Activated T-cell treated with anti-CD3 and anti-CD28 coated beads for 1 hour (primary cell): Measurements from ENCODE around the gene NSD1.

Experiments used
- DNase-seq: peaks from one replicate; pipeline ENCODE4 v3.0.0-alpha.2; 2020; ENCODE audit warnings: low read depth

The NSD1 gene, protein sequence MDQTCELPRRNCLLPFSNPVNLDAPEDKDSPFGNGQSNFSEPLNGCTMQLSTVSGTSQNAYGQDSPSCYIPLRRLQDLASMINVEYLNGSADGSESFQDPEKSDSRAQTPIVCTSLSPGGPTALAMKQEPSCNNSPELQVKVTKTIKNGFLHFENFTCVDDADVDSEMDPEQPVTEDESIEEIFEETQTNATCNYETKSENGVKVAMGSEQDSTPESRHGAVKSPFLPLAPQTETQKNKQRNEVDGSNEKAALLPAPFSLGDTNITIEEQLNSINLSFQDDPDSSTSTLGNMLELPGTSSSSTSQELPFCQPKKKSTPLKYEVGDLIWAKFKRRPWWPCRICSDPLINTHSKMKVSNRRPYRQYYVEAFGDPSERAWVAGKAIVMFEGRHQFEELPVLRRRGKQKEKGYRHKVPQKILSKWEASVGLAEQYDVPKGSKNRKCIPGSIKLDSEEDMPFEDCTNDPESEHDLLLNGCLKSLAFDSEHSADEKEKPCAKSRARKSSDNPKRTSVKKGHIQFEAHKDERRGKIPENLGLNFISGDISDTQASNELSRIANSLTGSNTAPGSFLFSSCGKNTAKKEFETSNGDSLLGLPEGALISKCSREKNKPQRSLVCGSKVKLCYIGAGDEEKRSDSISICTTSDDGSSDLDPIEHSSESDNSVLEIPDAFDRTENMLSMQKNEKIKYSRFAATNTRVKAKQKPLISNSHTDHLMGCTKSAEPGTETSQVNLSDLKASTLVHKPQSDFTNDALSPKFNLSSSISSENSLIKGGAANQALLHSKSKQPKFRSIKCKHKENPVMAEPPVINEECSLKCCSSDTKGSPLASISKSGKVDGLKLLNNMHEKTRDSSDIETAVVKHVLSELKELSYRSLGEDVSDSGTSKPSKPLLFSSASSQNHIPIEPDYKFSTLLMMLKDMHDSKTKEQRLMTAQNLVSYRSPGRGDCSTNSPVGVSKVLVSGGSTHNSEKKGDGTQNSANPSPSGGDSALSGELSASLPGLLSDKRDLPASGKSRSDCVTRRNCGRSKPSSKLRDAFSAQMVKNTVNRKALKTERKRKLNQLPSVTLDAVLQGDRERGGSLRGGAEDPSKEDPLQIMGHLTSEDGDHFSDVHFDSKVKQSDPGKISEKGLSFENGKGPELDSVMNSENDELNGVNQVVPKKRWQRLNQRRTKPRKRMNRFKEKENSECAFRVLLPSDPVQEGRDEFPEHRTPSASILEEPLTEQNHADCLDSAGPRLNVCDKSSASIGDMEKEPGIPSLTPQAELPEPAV (N-terminal part only)

DNA sequence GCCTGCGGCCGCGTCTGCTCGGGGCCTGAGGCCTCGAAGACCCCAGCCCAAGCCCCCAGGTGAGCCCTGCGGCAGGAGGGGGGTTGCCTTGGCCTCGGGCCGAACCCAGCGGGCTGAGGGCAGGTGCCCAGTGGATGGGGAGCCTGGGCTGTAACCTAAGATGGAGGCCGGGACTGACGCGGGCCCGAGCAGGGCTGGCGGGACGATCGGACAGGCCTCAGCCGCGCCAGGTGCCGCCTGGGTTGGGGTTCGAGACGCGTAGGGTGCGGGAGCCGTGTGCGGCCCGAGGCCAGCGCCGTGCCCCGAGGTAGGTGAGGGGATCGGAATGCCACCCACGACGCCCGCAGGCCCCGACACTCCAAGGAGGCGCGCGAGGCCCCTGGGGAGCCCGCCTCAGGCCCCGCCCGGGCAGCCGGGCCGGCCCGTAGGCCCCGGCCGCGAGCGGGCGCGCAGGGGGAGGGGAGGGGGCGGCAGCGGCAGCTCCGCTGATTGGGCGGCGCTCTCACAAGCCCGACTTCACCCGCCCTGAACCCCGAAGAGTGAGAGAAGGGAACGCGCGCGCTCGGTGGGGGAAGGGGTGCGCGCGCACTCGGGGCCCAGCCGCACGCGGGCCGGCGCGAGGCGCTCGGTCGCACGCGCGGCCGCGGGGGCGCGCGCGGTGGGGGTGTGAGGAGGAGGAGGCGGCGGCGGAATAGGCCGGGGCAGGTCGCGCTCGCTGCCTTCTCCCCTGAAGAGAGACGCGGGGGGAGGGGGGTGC is at the start of gene NSD1:
TSS of gene NSD1 (plus strand) at position 678 of the 757 bp plus-strand sequence. CDS start 1,331 bp downstream, outside the sequence.
- peak; percentile 90 for DNase-seq

DNA sequence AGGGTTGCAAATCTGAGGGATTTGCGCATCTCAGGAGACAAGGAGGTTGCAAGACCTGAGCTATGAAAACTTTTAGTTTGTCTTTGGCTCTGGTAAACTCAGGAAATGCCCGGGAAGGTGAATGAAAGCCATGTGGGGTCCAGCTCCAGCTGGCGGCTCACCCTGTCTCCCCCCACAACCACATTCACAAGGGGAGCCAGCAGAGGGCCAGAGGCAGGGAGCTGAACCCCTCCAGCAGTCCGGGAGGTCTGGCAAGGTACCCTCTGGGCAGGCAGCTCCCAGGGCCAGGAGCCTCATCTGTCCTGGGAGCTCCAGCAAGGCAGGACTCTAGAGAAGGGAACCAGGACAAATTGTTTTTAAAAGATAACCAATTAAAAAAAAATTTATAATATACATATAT is 49.4 kb upstream of the NSD1 start:
- DNase-seq = no peak

DNA sequence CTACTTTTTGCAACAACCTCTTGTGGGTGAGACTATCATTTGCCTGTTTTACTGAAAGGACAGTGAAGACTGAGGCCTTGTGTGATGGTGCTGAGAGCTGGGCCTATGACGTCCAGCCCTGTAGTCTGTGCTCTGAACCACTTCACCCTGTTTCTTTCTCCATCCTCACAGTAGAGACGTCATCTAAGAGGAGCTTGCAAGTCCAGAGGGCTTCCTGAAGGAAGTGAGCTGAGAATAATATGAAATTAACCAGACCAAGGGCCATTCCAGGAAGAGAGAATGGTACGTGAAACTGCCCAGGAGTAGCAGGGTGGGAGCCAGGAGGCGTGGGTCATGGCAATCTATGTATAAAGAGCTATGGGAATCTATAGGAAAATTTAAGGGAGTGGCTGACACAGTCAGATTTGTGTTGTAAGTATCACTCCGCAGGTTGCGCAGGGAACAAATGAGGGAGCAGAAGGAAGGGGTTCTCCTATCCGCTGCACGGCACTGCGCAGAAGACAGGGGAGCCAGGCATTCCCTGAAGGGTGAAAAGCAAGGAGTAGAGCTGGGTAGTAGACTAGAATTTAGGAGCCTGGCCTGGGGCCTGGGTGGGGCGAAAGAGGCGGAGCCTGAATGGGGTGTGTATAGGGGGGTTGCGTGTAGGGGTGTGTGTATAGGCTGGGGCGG is 47.5 kb upstream of the NSD1 start:
- no peak for DNase-seq

DNA sequence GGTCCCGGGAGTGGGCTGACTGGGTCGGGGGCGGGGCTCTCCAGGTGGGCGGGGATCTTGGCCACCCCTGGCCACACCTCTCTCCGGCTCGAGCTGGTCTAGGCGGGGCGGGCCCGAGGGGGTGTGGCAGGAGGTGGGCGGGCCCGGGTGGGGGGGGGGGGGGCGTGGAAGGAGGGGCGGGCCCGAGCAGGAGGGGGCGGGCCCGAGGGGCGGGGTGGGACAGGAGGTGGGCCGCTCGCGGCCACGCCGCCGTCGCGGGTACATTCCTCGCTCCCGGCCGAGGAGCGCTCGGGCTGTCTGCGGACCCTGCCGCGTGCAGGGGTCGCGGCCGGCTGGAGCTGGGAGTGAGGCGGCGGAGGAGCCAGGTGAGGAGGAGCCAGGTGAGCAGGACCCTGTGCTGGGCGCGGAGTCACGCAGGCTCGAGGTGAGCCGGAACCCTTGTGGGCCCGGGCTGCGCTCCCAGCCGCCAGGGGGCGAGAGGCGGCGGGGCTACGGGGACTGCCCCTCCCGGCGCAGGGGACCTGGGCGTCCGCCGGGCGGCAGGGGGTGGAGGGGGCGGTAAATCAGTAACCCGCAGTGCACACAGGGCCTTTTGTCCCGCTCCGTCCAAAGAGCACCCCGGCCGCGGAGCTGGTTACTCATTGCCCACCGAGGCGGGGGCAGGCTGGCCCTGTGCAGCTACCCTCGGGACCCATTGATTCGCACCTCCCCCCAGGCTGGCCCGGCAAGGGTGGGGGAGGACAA is 46.7 kb upstream of the NSD1 start, which contains the start of gene FGFR4:
TSS of gene FGFR4 (plus strand) at position 262 of the 744 bp plus-strand sequence. CDS start 2,688 bp downstream, outside the sequence.
- peak; percentile 58 for DNase-seq

DNA sequence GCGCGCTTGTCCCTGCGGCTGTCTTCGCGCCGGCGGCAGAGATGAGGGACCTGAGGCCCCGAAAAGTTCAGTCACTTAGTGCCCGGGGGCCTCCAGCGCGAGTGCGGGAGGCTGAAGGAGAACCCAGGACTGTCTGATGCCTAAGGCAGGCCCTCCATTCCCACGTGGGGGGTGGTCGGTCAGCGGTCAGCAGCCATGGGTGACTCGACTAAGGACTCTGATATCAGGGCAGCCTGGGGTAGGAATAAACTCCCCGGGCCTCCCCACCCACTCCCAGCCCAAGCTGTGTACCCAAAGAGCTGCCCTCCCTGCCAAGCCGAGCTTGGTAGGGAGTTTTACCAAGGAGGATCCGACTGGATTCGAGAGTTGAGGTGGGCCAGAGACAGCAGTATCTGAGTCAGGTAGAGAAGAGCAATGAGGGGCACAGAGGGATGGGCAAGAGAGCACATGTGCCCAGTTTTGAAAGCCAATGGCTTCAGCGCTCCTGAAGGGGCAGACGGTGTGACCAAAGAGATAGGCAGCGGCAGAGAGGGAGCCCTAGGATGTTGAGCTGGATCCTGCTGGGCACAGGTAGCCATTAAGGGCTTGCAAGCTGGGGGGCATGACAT is 46.1 kb upstream of the NSD1 start:
- no peak for DNase-seq

DNA sequence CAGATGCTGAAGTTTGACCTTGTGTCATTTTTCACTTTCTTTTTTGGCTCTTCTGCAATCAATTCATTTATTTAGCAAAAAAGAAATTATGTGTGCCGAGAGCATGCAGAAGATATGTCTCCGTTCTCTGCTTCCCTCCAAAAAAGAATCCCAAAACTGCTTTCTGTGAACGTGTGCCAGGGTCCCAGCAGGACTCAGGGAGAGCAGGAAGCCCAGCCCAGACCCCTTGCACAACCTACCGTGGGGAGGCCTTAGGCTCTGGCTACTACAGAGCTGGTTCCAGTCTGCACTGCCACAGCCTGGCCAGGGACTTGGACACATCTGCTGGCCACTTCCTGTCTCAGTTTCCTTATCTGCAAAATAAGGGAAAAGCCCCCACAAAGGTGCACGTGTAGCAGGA is 44.4 kb upstream of the NSD1 start:
- DNase-seq = no peak

DNA sequence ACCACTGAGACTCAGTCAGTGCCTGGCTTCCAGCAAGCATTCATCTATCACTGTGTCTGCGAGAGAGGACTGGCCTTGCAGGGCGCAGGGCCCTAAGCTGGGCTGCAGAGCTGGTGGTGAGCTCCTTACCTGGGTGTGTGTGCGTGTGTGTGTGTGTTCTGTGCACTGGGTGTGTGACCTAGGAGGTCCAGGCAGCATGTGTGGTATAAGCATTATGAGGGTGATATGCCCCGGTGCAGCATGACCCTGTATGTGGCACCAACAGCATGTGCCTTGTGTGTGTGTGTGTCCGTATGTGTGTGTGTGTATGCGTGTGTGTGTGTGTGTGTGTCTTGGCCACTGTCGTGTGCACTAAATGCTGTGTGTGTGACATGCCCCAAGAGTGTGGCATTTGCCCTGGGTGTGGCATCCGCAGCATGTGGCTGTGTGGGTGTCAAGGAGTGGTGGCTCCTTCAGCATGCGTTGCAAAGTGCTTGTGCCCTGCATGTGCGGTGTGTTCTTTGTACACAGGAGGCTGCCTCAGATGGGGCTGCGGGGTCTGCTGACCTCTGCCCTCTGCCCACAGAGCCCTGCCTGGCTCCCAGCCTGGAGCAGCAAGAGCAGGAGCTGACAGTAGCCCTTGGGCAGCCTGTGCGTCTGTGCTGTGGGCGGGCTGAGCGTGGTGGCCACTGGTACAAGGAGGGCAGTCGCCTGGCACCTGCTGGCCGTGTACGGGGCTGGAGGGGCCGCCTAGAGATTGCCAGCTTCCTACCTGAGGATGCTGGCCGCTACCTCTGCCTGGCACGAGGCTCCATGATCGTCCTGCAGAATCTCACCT is 43.5 kb upstream of the NSD1 start:
- DNase-seq = no peak

DNA sequence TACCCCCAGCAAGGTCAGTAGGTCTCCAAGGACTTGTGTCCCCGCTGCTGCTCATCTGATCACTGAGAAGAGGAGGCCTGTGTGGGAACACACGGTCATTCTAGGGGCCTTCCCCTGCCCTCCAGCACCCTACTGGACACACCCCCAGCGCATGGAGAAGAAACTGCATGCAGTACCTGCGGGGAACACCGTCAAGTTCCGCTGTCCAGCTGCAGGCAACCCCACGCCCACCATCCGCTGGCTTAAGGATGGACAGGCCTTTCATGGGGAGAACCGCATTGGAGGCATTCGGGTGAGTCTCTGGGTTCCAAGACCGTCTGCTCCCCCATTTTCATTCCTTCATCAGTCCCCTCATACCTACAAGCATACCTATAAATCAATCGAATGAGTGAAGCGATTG is 42.8 kb upstream of the NSD1 start:
- DNase-seq = no peak

DNA sequence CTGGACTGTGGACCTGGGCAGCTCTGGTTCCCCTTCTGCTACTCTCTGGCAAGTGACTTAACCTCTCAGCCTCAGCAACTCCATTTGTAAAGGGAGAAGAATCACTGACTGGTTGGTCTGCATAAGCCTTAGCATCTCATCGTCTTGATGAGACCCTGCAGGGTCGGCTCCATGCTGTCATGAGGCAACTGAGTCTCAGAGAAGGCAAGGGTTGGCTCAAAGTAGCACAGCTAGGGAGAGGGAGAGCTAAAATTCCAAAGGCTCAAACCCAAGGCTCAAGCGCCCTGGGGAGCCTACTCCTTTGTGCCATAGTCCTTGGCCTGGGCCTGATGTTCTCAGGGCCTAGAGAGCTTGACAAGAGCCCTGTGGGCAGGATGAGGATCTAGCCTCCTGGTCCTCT is 42.3 kb upstream of the NSD1 start:
- DNase-seq = no peak

DNA sequence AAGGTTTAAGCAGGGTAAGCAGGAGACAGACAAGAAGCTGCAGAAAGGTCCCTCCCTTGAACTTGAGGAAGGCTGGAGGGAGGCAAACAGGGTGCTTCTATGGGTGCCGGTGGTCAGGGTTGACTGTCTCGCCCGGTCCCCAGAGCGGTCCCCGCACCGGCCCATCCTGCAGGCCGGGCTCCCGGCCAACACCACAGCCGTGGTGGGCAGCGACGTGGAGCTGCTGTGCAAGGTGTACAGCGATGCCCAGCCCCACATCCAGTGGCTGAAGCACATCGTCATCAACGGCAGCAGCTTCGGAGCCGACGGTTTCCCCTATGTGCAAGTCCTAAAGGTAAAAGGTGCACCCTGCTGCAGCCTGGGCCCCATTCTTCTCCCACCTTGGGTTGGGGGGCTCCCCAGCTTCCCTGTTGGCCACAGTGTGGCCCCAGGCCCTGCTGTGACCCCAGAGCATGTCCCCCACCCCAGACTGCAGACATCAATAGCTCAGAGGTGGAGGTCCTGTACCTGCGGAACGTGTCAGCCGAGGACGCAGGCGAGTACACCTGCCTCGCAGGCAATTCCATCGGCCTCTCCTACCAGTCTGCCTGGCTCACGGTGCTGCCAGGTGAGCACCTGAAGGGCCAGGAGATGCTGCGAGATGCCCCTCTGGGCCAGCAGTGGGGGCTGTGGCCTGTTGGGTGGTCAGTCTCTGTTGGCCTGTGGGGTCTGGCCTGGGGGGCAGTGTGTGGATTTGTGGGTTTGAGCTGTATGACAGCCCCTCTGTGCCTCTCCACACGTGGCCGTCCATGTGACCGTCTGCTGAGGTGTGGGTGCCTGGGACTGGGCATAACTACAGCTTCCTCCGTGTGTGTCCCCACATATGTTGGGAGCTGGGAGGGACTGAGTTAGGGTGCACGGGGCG is 41.1 kb upstream of the NSD1 start:
- DNase-seq = no peak

DNA sequence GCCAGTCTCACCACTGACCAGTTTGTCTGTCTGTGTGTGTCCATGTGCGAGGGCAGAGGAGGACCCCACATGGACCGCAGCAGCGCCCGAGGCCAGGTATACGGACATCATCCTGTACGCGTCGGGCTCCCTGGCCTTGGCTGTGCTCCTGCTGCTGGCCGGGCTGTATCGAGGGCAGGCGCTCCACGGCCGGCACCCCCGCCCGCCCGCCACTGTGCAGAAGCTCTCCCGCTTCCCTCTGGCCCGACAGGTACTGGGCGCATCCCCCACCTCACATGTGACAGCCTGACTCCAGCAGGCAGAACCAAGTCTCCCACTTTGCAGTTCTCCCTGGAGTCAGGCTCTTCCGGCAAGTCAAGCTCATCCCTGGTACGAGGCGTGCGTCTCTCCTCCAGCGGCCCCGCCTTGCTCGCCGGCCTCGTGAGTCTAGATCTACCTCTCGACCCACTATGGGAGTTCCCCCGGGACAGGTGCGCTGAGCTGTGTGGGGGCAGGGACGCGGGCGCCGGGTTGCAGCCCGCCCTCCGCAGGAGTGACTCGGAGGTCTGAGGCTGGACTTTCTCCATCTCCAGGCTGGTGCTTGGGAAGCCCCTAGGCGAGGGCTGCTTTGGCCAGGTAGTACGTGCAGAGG is 40.4 kb upstream of the NSD1 start:
- no peak for DNase-seq

DNA sequence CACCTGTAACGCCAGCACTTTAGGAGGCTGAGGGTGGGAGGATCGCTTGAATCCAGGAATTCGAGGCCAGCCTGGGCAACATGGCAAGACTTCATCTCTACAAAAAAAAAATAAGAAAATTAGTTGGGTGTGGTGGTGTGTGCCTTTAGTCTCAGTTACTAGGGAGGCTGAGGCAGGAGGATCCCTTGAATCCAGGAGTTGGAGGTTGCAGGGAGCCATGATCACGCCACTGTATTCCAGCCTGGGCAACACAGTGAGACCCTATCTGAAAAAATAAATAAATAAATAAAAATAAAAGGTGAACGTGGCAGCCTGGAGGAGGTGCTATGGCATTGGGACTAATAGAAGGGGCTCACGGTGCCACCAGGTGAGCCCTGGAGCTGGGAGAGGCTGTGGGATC is 39.8 kb upstream of the NSD1 start:
- DNase-seq = no peak

DNA sequence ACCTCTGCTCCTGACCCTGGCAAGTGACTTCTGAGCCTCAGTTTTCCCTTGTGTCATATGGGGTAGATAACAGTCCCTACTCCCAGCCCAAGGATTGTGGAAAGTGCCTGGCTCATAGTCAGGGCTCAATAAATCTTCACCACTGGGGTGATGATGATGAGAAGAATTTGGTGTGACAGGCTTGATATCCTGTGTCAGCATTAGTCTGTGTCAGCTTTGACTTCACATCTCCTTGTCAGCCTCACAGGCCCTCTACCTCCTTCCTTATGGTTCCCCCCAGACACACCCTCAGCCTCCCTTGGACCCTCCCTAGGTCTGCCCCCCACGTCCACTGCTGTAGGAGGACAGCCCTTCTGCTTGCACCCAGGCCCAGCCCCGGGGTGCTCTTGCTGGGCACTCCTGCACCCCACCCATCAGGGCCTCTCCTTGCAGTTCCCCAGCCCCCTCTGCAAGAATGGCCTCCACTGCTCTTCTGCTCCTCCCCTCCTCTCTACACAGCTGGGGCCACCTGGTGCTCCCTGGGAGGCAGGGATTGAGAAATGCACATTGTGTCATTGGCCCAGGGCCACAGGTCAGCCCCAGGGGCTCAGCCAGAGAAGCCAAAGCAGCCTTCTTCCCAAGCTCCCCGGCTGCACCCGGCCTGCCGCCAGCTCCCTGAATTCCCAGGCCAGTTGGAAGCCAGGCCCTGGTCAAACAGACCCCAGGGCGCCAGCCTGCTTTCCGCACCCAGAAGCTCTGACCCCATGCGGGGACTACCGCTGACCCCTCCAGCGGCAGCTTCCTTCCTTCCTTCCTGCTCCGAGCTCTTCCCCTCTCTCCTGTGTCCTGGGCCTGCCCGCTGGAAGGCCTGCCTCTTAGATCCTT is 39.1 kb upstream of the NSD1 start:
- DNase-seq = no peak

DNA sequence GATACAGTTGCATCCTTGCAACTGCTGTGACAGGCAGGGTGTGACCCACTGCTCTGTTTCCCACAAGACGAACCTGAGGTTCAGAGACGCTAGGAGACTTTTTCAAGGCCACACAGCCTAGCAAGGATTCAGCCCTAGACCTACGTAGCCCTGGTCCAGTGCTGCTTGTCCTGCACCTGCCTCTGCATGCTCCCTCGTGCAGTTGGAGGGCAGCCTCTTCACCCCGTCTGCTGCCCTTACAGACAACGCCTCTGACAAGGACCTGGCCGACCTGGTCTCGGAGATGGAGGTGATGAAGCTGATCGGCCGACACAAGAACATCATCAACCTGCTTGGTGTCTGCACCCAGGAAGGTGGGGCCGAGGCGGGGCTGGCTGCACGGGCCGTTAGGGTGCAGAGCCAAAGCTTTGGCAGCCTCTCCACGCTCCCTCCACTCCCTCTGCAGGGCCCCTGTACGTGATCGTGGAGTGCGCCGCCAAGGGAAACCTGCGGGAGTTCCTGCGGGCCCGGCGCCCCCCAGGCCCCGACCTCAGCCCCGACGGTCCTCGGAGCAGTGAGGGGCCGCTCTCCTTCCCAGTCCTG is 38.4 kb upstream of the NSD1 start:
- no peak for DNase-seq

DNA sequence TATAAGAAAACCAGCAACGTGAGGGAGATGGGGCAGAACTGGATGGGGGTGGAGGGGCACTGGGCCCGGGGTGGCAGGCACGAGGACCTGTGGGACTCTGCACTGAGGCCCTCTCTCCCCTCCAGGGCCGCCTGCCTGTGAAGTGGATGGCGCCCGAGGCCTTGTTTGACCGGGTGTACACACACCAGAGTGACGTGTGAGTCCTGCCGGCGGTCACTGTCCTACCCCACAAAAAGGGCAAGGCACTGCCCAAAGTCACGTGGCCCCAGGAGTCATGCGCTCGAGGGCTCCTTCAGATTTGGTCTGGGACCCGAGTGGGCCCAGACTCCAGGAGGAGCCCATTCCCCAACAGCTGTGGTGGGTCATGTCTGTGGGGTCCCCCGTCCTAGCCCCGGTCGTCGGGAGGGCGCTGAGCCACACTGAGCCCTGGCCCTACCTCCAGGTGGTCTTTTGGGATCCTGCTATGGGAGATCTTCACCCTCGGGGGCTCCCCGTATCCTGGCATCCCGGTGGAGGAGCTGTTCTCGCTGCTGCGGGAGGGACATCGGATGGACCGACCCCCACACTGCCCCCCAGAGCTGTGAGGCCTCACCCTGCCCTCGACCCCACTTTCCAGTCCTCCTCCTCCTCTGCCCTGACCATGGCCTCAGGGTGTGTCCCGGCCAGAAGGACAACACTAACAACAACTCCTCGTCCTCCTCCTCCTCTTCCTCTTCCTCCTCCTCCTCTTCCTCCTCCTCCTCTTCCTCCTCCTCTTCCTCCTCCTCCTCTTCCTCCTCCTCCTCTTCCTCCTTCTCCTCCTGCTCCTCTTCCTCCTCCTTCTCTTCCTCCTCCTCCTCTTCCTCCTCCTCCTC is 37.2 kb upstream of the NSD1 start:
- DNase-seq = no peak
